Posterior cingulate gyrus (tissue), 11 donors: ENCODE results near the gene LCE1E.

ENCODE experiments used
- DNase-seq, 10 donors: peaks; one replicate each; pipeline versions ENCODE4 v3.0.0 to v3.0.0-alpha.2; 2020 to 2021; ENCODE audit warnings: mixed read lengths in 3 of 10
- intact Hi-C: fragments of 100-400 bp; cut with DNase I; formaldehyde crosslinking; loops from one replicate; pipeline ENCODE4 v1.15.1; 2023

Gene LCE1E

GRCh38 chr1:152776361-152776760 lies 9.7 kb upstream of the LCE1E start:
- DNase-seq: peak in 1 of 10 donors; percentile 76
- intact Hi-C loops: loop anchor here (5.0 kb wide), 1 partner anchor 49 kb away; no protein-coding TSS in a partner anchor

DNA sequence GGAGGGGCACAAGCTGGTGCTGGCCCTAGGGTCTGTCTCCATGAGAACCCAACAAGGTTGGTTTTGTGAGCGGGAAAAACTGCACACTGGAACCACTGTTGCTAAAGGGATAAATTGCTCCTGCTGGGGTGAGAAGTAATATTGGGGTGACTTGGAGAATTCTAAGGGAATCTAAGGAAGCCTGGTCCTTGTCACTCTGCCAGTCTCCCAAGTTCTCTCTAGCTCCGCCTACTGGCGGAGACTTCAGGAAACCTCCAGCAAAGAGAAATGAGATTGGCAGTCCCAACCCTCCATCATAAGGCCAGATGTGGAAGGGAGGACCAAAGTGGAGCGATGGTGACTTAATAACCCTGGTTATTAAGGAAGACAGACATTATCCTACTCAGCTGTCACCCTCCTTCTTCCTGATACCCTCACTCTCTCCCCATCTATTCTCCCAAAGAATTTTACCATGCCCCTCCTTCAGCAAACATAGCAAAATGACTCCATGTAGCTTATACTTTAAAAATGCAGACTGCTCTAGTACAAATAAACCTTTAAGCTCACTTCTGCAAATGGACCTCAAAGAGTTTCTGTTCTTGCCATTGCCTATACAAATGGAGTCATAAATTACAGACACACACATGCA lies 8.4 kb upstream of the LCE1E start:
- DNase-seq: no peak
- intact Hi-C loops: loop anchor here (5.0 kb wide), 1 partner anchor 50 kb away; no protein-coding TSS in a partner anchor

- DNase-seq: no peak
- intact Hi-C loops: no loop called here
These were observed 3.0 kb upstream of the LCE1E start for GRCh38 chr1:152783095-152783494.

DNA sequence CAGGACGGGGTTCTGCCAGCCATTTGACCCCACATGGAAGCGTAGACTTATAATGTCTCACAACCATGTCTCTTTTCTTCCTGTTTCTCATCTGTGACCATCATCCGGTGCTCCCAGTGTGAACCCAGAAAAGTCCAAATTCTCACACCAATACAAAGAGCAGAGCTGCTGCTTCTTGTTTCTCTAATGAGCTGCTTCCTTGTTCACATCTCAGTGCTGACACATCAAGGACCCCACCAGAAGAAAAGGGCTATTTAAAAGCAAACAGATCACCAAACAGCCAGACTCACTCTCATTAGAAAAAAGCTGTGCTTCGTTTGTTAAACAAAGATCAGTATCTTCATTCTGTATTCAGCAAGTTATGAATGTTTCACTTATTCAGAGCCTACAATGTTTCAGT lies 9.6 kb downstream of the LCE1E start:
- intact Hi-C loops: no loop called here

GRCh38 chr1:152796421-152796820 lies 10.4 kb downstream of the LCE1E start, which contains the start of gene LCE1D:
Gene LCE1D, plus strand, starts transcription at chr1:152796721. Its CDS starts 1,074 bp downstream, at chr1:152797795.
- intact Hi-C loops: no loop called here
- no peak for DNase-seq

More for the DNA sequence above, 9.6 kb downstream of the LCE1E start:
- no peak for DNase-seq

- no peak for DNase-seq
- intact Hi-C loops: no loop called here
These were observed 15.3 kb downstream of the LCE1E start for GRCh38 chr1:152801333-152801732.

- no peak for DNase-seq
- intact Hi-C loops: no loop called here
These were observed 20.5 kb downstream of the LCE1E start, which contains the start of gene LCE1C for GRCh38 chr1:152806576-152806975. Gene LCE1C, minus strand, starts transcription at chr1:152806651. Its CDS starts 1,173 bp downstream, at chr1:152805478.

GRCh38 chr1:152811050-152811449 lies 25.0 kb downstream of the LCE1E start:
- no peak for DNase-seq
- intact Hi-C loops: no loop called here

GRCh38 chr1:152811671-152812070 lies 25.6 kb downstream of the LCE1E start, which contains the start of gene LCE1B:
Gene LCE1B, plus strand, starts transcription at chr1:152811971. Its CDS starts 476 bp downstream, at chr1:152812447.
- intact Hi-C loops: no loop called here
- DNase-seq: no peak

- DNase-seq: no peak
- intact Hi-C loops: no loop called here
These were observed 31.3 kb downstream of the LCE1E start for GRCh38 chr1:152817309-152817708.

GRCh38 chr1:152823294-152823693 lies 37.2 kb downstream of the LCE1E start:
- no peak for DNase-seq
- intact Hi-C loops: no loop called here

DNA sequence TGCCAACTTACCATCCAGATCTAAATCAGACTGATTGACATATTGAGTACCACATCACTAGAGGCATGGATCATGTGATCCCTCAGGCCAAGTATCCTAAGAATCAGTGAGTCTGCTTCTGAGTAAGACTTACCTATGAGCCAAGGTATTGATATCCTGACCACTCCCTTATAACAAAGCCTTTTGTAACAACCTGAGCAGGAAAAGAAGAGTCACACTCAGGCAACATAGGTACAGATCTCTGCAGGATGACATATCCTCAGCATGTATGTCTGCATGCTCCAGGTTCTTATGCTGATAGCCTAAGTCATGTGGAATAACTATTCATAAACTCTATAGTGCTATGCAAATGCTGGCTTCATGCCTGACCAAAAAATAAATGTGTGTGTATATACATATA lies 38.9 kb downstream of the LCE1E start:
- no peak for DNase-seq
- intact Hi-C loops: no loop called here

DNA sequence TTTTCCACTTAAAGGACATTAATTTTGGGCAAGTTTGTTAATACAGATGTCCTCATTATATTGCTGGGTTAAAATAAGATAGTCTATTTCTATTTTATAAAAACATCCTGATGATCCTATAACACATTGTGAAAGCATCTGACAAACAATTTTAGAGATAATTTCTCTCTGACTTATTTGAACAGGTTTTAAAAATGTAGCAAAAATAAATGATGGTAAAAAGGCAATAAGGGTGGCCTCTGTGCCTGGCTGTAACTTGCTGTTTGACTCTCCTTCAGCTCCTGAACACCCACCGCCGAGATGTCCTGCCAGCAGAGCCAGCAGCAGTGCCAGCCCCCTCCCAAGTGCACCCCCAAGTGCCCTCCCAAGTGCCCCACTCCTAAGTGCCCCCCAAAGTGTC lies 41.1 kb downstream of the LCE1E start, which contains the start of gene LCE1A:
Gene LCE1A (plus strand): TSS at position 301 of the 400 bp plus-strand sequence. CDS start 0 bp downstream, at position 301.
- intact Hi-C loops: no loop called here
- DNase-seq: no peak

DNA sequence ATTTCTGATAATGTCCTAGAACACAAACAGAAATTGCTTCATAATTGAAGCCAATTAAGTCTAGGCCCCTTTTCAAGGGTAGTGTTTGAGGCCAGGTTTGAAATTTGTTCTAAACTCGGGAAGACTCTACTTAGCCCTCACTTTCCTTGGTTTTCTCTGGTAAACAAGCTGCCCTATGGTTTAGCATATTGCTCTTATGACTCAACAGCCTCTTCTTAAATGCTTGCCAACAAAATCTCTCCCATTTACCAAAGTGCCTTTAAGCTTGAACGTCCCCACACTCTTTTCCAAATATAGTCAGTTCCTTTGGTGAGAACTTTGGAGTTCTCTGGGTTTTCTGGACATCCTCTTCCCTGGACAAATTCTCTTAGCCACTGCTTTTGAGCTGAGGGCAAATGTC lies 50.8 kb downstream of the LCE1E start:
- DNase-seq: no peak
- intact Hi-C loops: no loop called here
